Keratinocyte (primary cell): ENCODE data around the gene CARD9. TPM values are rescaled to one million over a fixed set of nuclear protein-coding genes. Genes with fewer than 3 reads are reported as not detected.

ENCODE experiments used
- DNase-seq: peaks from one replicate; pipeline ENCODE4 v3.0.0-alpha.2; 2011; ENCODE audit warnings: low read depth, missing footprints, low spot score
- FAIRE-seq: peaks from 2 replicates; lab custom pipeline; 2011; peaks lifted over from hg19 to GRCh38; lab: Jason Lieb, UNC
- H2AFZ ChIP-seq: 2 replicates; pipeline ENCODE4 v1.6.0; 2012; ENCODE audit warnings: low read length, control low read depth, inconsistent platforms; ENCODE audit not compliant: control insufficient read depth
- H3K27ac ChIP-seq: 2 replicates; pipeline ENCODE4 v1.5.1; 2011; ENCODE audit warnings: low read length; ENCODE audit not compliant: control insufficient read depth, insufficient read depth
- H3K27me3 ChIP-seq: 3 replicates; pipeline ENCODE4 v1.6.0; 2011; ENCODE audit warnings: low read length; ENCODE audit not compliant: control insufficient read depth, insufficient read depth; ENCODE audit errors: extremely low read depth
- H3K36me3 ChIP-seq, 2 experiments: 2 replicates in 1 of 2; 3 replicates in 1 of 2; pipeline ENCODE4 v1.5.1; 2011; ENCODE audit warnings: low read length in 2 of 2, mild to moderate bottlenecking in 1 of 2; ENCODE audit not compliant: control insufficient read depth in 2 of 2, insufficient read depth in 2 of 2; ENCODE audit errors: extremely low read depth in 1 of 2
- H3K4me1 ChIP-seq: 3 replicates; pipeline ENCODE4 v1.5.1; 2011; ENCODE audit warnings: low read length; ENCODE audit not compliant: control insufficient read depth, insufficient read depth; ENCODE audit errors: extremely low read depth
- H3K4me2 ChIP-seq: 3 replicates; pipeline ENCODE4 v1.6.0; 2011; ENCODE audit warnings: low read depth, low read length; ENCODE audit not compliant: control insufficient read depth, insufficient read depth; ENCODE audit errors: extremely low read depth
- H3K4me3 ChIP-seq, 3 experiments: fragments of 200-600 bp in 1 of 3; sonication (generic) in 1 of 3; 2 replicates in 2 of 3; 3 replicates in 1 of 3; pipeline ENCODE4 v1.5.1; 2011 to 2016; ENCODE audit warnings: low read length in 3 of 3, mild to moderate bottlenecking in 3 of 3, control low read depth in 2 of 3, inconsistent platforms in 1 of 3, low read depth in 1 of 3, mixed read lengths in 1 of 3, mixed run types in 1 of 3, moderate library complexity in 1 of 3; ENCODE audit not compliant: control insufficient read depth in 2 of 3, insufficient read depth in 2 of 3; ENCODE audit errors: extremely low read depth in 1 of 3
- H3K79me2 ChIP-seq: 2 replicates; pipeline ENCODE4 v1.6.0; 2012; ENCODE audit warnings: low read length; ENCODE audit not compliant: control insufficient read depth, insufficient read depth
- H3K9ac ChIP-seq: 3 replicates; pipeline ENCODE4 v1.6.0; 2011; ENCODE audit warnings: low read length; ENCODE audit not compliant: control insufficient read depth, insufficient read depth; ENCODE audit errors: extremely low read depth
- H3K9me1 ChIP-seq: 3 replicates; pipeline ENCODE4 v1.6.0; 2011; ENCODE audit warnings: low read length; ENCODE audit not compliant: control insufficient read depth, insufficient read depth; ENCODE audit errors: extremely low read depth
- H3K9me3 ChIP-seq: 2 replicates; pipeline ENCODE4 v1.5.1; 2012; ENCODE audit warnings: low read depth, low read length; ENCODE audit not compliant: control insufficient read depth
- H4K20me1 ChIP-seq: 3 replicates; pipeline ENCODE4 v1.6.0; 2011; ENCODE audit warnings: low read length; ENCODE audit not compliant: control insufficient read depth, insufficient read depth; ENCODE audit errors: extremely low read depth
- EZH2 ChIP-seq: IDR thresholded peaks from one replicate; pipeline ENCODE4 v1.6.1; 2012; ENCODE audit warnings: inconsistent platforms, mild to moderate bottlenecking, low read length, moderate library complexity
- dilution Hi-C: fragments of 300-500 bp; cut with MboI; formaldehyde crosslinking; loops from one replicate; pipeline ENCODE4 v1.7.0; 2020; ENCODE audit warnings: low sequenced_read_pairs; ENCODE audit not compliant: extremely low pct_ligation_motif_present
- polyA plus RNA-seq, 5 experiments: library from polyadenylated mRNA; depleted of rRNA in 3 of 5; stranded (reverse) in 3 of 5; stranded (forward) in 1 of 5; unstranded in 1 of 5; fragments of >200 nt; gene quantifications; 1 replicate in 1 of 5; 2 replicates in 3 of 5; 3 replicates in 1 of 5; pipeline versions ENCODE4 v1.2.1 to v1.2.3, GENCODE V29; 2011 to 2012; ENCODE audit warnings: missing spikeins in 2 of 5, low read depth in 1 of 5, low replicate concordance in 1 of 5
- TF ChIP-seq, protein P1 (sequence below), 3 experiments: IDR thresholded peaks in 1 of 3; conservative IDR thresholded peaks in 1 of 3; optimal IDR thresholded peaks in 1 of 3; 2 replicates in 2 of 3; 3 replicates in 1 of 3; pipeline versions ENCODE3 to v1.5.1; 2011; ENCODE audit warnings: low read length in 3 of 3, mild to moderate bottlenecking in 3 of 3, moderate library complexity in 2 of 3, control low read depth in 1 of 3, inconsistent platforms in 1 of 3; ENCODE audit not compliant: insufficient read depth in 2 of 3; ENCODE audit errors: extremely low read depth in 1 of 3

Gene CARD9
- polyA plus RNA-seq, 1 donor (not counting 4 experiments of a cell fraction or from before 2014, with no cell fraction given) = 0.07 TPM

DNA sequence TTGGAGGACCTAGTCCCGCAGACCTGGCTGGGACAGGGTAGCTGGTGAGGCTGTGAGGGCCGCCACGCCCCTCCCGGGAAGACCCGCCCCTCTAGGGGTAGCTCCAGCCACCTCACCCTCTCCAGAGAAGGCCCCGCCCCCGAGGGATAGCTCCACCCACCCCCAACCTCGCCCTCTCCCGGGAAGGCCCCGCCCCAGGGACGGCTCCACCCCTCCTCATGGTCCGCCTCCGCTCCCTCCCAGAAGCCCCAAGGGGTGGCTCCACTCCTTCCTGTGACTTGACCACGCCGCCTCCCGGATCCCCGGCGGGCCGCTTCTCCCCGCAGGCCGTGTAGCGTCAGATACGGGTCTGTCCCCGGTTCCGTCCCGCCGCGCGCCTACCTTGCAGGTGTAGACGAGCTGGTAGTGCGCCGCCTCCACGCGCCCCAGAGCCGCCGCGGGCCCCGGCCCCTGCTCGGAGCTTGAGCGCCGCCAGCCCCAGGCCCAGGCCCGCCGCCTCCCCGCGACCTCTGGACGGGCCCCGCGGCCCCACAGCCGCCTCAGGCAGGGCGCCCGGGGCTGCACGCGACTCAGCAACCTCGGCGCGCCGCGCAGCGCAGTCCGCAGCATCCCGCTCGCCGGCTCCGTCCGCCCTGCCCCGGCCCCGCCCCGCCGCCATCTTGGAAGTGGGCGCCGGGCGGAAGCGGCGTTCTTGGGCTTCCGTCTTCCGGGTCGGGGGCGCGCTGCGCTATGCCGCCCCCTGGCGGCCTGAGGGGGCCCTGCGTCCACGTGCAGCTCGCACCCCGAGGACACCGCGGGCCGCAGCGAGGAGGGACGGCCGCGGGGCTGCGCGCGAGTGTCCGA lies 10.1 kb downstream of the CARD9 start, which contains the start of gene DNLZ:
DNLZ (minus strand) TSS at position 639 of the 843 bp plus-strand sequence; CDS start at position 609, 30 bp downstream.
- peak within 1 kb of the TSS; percentile 70 for H3K27ac ChIP-seq

DNA sequence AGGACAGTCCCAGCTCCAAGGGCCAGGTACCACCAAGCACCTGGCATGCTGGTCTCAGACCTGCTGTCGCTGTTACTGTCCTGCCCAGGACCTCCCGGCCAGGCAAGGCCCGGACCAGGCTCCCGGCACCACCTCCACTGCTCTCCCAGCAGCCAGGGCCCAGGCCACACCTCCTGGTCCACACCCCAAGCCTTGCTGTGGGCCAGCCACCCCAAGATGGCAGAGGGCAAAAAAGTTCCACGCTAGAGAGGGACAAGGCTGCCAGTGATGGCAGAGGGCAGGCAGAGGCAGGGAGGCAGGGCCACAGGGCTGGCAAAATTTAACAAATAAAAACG lies 11.1 kb downstream of the CARD9 start:
- no peaks in the 10 kb centered on the region for H3K9me1 ChIP-seq
- no peak overlapping the region for H3K4me3 ChIP-seq
- no peak overlapping the region for H3K27ac ChIP-seq
- H3K4me2 ChIP-seq = peak overlapping the region; percentile 76
- H3K79me2 ChIP-seq = no peaks in the 10 kb centered on the region
- H2AFZ ChIP-seq = no peak overlapping the region
- peaks cover 0 to 3% of the 10 kb centered on the region in 2 experiments for H3K36me3 ChIP-seq
- dilution Hi-C loops = no loop called here
- H3K27me3 ChIP-seq = no peaks in the 10 kb centered on the region
- no peaks in the 10 kb centered on the region for H4K20me1 ChIP-seq
- H3K9me3 ChIP-seq = no peaks in the 10 kb centered on the region
- FAIRE-seq (no peak), DNase-seq (no peak)
- no peak for TF ChIP-seq EZH2
- TF ChIP-seq, protein P1, sequence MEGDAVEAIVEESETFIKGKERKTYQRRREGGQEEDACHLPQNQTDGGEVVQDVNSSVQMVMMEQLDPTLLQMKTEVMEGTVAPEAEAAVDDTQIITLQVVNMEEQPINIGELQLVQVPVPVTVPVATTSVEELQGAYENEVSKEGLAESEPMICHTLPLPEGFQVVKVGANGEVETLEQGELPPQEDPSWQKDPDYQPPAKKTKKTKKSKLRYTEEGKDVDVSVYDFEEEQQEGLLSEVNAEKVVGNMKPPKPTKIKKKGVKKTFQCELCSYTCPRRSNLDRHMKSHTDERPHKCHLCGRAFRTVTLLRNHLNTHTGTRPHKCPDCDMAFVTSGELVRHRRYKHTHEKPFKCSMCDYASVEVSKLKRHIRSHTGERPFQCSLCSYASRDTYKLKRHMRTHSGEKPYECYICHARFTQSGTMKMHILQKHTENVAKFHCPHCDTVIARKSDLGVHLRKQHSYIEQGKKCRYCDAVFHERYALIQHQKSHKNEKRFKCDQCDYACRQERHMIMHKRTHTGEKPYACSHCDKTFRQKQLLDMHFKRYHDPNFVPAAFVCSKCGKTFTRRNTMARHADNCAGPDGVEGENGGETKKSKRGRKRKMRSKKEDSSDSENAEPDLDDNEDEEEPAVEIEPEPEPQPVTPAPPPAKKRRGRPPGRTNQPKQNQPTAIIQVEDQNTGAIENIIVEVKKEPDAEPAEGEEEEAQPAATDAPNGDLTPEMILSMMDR (optimal IDR thresholded peaks at IDR 0.05 in 1 of 3, IDR thresholded peaks at IDR 0.05 in 1 of 3, conservative IDR thresholded peaks at IDR 0.05 in 1 of 3; ENCODE audit: extremely low read depth in 1 of 3, insufficient read depth in 2 of 3, low read length in 3 of 3) = no peak
- no peak overlapping the region for H3K9ac ChIP-seq
- peaks cover 12% of the 10 kb centered on the region for H3K4me1 ChIP-seq

More for the DNA sequence above, 10.1 kb downstream of the CARD9 start, which contains the start of gene DNLZ:
- DNase-seq (peak; percentile 81), FAIRE-seq (peak; percentile 51)
- no peaks in the 10 kb centered on the region for H3K79me2 ChIP-seq
- H3K36me3 ChIP-seq = peaks cover 0 to 3% of the 10 kb centered on the region in 2 experiments
- no peaks in the 10 kb centered on the region for H4K20me1 ChIP-seq
- H3K9me1 ChIP-seq = no peaks in the 10 kb centered on the region
- TF ChIP-seq, protein P1 (optimal IDR thresholded peaks at IDR 0.05 in 1 of 3, IDR thresholded peaks at IDR 0.05 in 1 of 3, conservative IDR thresholded peaks at IDR 0.05 in 1 of 3; ENCODE audit: extremely low read depth in 1 of 3, insufficient read depth in 2 of 3, low read length in 3 of 3) = peak; percentile 57 to 93 (median 86)
- no peak for TF ChIP-seq EZH2
- H3K27me3 ChIP-seq = no peaks in the 10 kb centered on the region
- peak within 1 kb of the TSS; percentile 55 to 75 (median 71) for H3K4me3 ChIP-seq
- H3K9ac ChIP-seq = peak within 1 kb of the TSS; percentile 90
- dilution Hi-C loops = no loop called here
- H3K9me3 ChIP-seq = no peaks in the 10 kb centered on the region
- H2AFZ ChIP-seq = peak within 1 kb of the TSS; percentile 8
- H3K4me2 ChIP-seq = peak within 1 kb of the TSS; percentile 79
- H3K4me1 ChIP-seq = peaks cover 12% of the 10 kb centered on the region
